ENCODE results near the gene RPP40. TPM values are rescaled to one million over a fixed set of nuclear protein-coding genes. Genes with fewer than 3 reads are reported as not detected.
"Not testable (repeated sequence)": the region's sequence is repeated elsewhere in the genome, so short reads cannot be mapped to it uniquely, and the experiment has no call there.

The RPP40 gene
- total RNA-seq, 1 donor from 2014 or later: 6.2 TPM

- DNase-seq (ENCODE audit: low spot score): no peak
- Mint-ChIP-seq H3K27me3 (ENCODE audit: low read depth) (no peaks in the 10 kb centered on the region), H3K9me3 (ENCODE audit: low read depth) (no peaks in the 10 kb centered on the region), H3K4me1 (ENCODE audit: low read depth) (peaks cover 12% of the 10 kb centered on the region), H3K27ac (ENCODE audit: unreplicated experiment) (no peak overlapping the region), H3K36me3 (ENCODE audit: low read depth) (peaks cover 2% of the 10 kb centered on the region), H3K4me3 (ENCODE audit: unreplicated experiment) (no peak overlapping the region)
- TF ChIP-seq, protein P1, sequence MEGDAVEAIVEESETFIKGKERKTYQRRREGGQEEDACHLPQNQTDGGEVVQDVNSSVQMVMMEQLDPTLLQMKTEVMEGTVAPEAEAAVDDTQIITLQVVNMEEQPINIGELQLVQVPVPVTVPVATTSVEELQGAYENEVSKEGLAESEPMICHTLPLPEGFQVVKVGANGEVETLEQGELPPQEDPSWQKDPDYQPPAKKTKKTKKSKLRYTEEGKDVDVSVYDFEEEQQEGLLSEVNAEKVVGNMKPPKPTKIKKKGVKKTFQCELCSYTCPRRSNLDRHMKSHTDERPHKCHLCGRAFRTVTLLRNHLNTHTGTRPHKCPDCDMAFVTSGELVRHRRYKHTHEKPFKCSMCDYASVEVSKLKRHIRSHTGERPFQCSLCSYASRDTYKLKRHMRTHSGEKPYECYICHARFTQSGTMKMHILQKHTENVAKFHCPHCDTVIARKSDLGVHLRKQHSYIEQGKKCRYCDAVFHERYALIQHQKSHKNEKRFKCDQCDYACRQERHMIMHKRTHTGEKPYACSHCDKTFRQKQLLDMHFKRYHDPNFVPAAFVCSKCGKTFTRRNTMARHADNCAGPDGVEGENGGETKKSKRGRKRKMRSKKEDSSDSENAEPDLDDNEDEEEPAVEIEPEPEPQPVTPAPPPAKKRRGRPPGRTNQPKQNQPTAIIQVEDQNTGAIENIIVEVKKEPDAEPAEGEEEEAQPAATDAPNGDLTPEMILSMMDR (IDR thresholded peaks at IDR 0.05): no peak
Measured at GRCh38 chr6:5006222-5006621, 2.4 kb upstream of the RPP40 start.

GRCh38 chr6:5005038-5005433 lies 1.2 kb upstream of the RPP40 start:
- H3K27ac Mint-ChIP-seq (ENCODE audit: unreplicated experiment); H3K4me3 Mint-ChIP-seq (ENCODE audit: unreplicated experiment); H3K36me3 Mint-ChIP-seq (ENCODE audit: low read depth); H3K9me3 Mint-ChIP-seq (ENCODE audit: low read depth); H3K27me3 Mint-ChIP-seq (ENCODE audit: low read depth); DNase-seq (ENCODE audit: low spot score): not testable (repeated sequence)
- H3K4me1 Mint-ChIP-seq (ENCODE audit: low read depth): peaks cover 12% of the 10 kb centered on the region

GRCh38 chr6:5004373-5005037 lies 668 bp upstream of the RPP40 start:
- H3K4me3 Mint-ChIP-seq (ENCODE audit: unreplicated experiment): peak overlapping the region; percentile 96
- H3K27ac Mint-ChIP-seq (ENCODE audit: unreplicated experiment): peak overlapping the region; percentile 97
- peaks cover 5% of the 10 kb centered on the region for H3K36me3 Mint-ChIP-seq (ENCODE audit: low read depth)
- no peaks in the 10 kb centered on the region for H3K27me3 Mint-ChIP-seq (ENCODE audit: low read depth)
- DNase-seq (ENCODE audit: low spot score): no peak
- TF ChIP-seq, protein P1 (IDR thresholded peaks at IDR 0.05): no peak
- no peaks in the 10 kb centered on the region for H3K9me3 Mint-ChIP-seq (ENCODE audit: low read depth)
- peaks cover 12% of the 10 kb centered on the region for H3K4me1 Mint-ChIP-seq (ENCODE audit: low read depth)

- no peak for DNase-seq (ENCODE audit: low spot score)
- Mint-ChIP-seq H3K4me1 (ENCODE audit: low read depth) (peaks cover 10% of the 10 kb centered on the region), H3K9me3 (ENCODE audit: low read depth) (no peaks in the 10 kb centered on the region), H3K4me3 (ENCODE audit: unreplicated experiment) (no peak overlapping the region), H3K36me3 (ENCODE audit: low read depth) (peaks cover 15% of the 10 kb centered on the region), H3K27me3 (ENCODE audit: low read depth) (no peaks in the 10 kb centered on the region), H3K27ac (ENCODE audit: unreplicated experiment) (no peak overlapping the region)
- TF ChIP-seq, protein P1 (IDR thresholded peaks at IDR 0.05): no peak
Measured at GRCh38 chr6:4999586-4999985, 4.3 kb downstream of the RPP40 start.

DNA sequence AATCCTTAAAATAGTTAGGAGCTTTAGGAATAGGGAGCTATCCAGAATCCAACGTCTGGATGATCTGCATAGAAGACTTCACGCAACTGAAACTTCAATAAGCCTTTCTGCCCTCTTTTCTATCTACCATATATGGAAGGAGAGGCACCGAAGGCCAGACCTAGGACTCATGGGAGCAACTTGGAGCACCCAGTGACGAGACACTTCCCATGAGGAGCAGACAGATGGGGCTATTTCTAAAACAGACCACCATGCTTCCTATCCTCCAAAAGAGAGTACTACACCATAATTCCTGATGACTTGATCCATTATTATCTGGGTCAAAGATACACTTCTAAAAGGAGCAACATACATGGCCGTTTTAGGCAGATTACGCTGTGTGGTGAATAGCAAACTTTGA lies 6.0 kb downstream of the RPP40 start:
- Mint-ChIP-seq H3K36me3 (ENCODE audit: low read depth) (peaks cover 19% of the 10 kb centered on the region), H3K27ac (ENCODE audit: unreplicated experiment) (no peak overlapping the region), H3K9me3 (ENCODE audit: low read depth) (no peaks in the 10 kb centered on the region), H3K4me1 (ENCODE audit: low read depth) (no peaks in the 10 kb centered on the region), H3K4me3 (ENCODE audit: unreplicated experiment) (no peak overlapping the region), H3K27me3 (ENCODE audit: low read depth) (no peaks in the 10 kb centered on the region)
- no peak for DNase-seq (ENCODE audit: low spot score)
- TF ChIP-seq, protein P1 (IDR thresholded peaks at IDR 0.05): no peak

- TF ChIP-seq, protein P1 (IDR thresholded peaks at IDR 0.05): no peak
- Mint-ChIP-seq H3K27me3 (ENCODE audit: low read depth) (no peaks in the 10 kb centered on the region), H3K4me1 (ENCODE audit: low read depth) (no peaks in the 10 kb centered on the region)
Measured at GRCh38 chr6:4994741-4995140, 9.1 kb downstream of the RPP40 start.

More at GRCh38 chr6:4994741-4995140, 9.1 kb downstream of the RPP40 start:
- Mint-ChIP-seq H3K9me3 (ENCODE audit: low read depth) (peaks cover 8% of the 10 kb centered on the region), H3K36me3 (ENCODE audit: low read depth) (peaks cover 24% of the 10 kb centered on the region), H3K4me3 (ENCODE audit: unreplicated experiment) (no peak overlapping the region), H3K27ac (ENCODE audit: unreplicated experiment) (no peak overlapping the region)
- no peak for DNase-seq (ENCODE audit: low spot score)

Data from chondrocyte (in vitro differentiated cells).